H1 (cell line): ENCODE data around the gene STAT4. TPM values are rescaled to one million over a fixed set of nuclear protein-coding genes. Genes with fewer than 3 reads are reported as not detected.

Experiments
- CTCF ChIA-PET: fragments of 300-600 bp; sonication (Branson Sonifier 250); formaldehyde crosslinking; loops from one replicate; lab custom pipeline; 2021; ENCODE audit not compliant: partially characterized antibody; lab: Charles Lee
- POLR2A ChIA-PET: fragments of 300-600 bp; sonication (Branson Sonifier 250); formaldehyde crosslinking; loops from one replicate; lab custom pipeline; 2021; ENCODE audit warnings: inconsistent platforms; ENCODE audit not compliant: partially characterized antibody; lab: Charles Lee
- DNase-seq, 2 experiments: peaks; one replicate each; pipeline versions ENCODE4 v3.0.0 to v3.0.0-alpha.2; 2010 to 2022; ENCODE audit warnings: low spot score in 2 of 2, low read depth in 1 of 2, mixed read lengths in 1 of 2
- FAIRE-seq: peaks from 2 replicates; lab custom pipeline; 2011; peaks lifted over from hg19 to GRCh38; lab: Jason Lieb, UNC
- H2AFZ ChIP-seq: 2 replicates; pipeline ENCODE4 v1.8.1; 2012; ENCODE audit warnings: low read length, inconsistent platforms
- H2AK5ac ChIP-seq: 2 replicates; pipeline ENCODE4 v1.6.1; 2013; ENCODE audit warnings: low read depth, low read length
- H2BK120ac ChIP-seq: replicated peaks from 2 replicates; pipeline ENCODE3; 2013; ENCODE audit warnings: low read depth, low read length, inconsistent platforms
- H2BK12ac ChIP-seq: 2 replicates; pipeline ENCODE4 v1.6.1; 2013; ENCODE audit warnings: low read depth, low read length
- H2BK15ac ChIP-seq: 2 replicates; pipeline ENCODE4 v1.6.1; 2013; ENCODE audit warnings: low read length
- H2BK20ac ChIP-seq: 2 replicates; pipeline ENCODE4 v1.6.1; 2013; ENCODE audit warnings: low read length
- H2BK5ac ChIP-seq: 2 replicates; pipeline ENCODE4 v1.6.1; 2013; ENCODE audit warnings: low read depth, low read length
- H3K14ac ChIP-seq: 2 replicates; pipeline ENCODE4 v1.6.1; 2013; ENCODE audit warnings: inconsistent platforms; ENCODE audit not compliant: insufficient read length
- H3K18ac ChIP-seq: 2 replicates; pipeline ENCODE4 v1.6.1; 2013; ENCODE audit warnings: low read length; ENCODE audit errors: extremely low read depth
- H3K23ac ChIP-seq: 2 replicates; pipeline ENCODE4 v1.6.1; 2013; ENCODE audit warnings: inconsistent platforms; ENCODE audit not compliant: insufficient read length
- H3K23me2 ChIP-seq: 2 replicates; pipeline ENCODE4 v1.6.1; 2013; ENCODE audit warnings: low read depth, low read length
- H3K27ac ChIP-seq: 2 replicates; pipeline ENCODE4 v1.6.1; 2011; ENCODE audit warnings: low read depth, low read length, inconsistent platforms
- H3K27me3 ChIP-seq, 4 experiments: replicated peaks in 1 of 4; 1 replicate in 1 of 4; 2 replicates in 3 of 4; pipeline versions ENCODE4 v1.6.1 to v1.8.1; 2011 to 2013; ENCODE audit warnings: low read length in 3 of 4, mild to moderate bottlenecking in 3 of 4, inconsistent platforms in 2 of 4, mixed read lengths in 2 of 4, moderate library complexity in 1 of 4; ENCODE audit not compliant: control insufficient read depth in 3 of 4, insufficient read depth in 3 of 4; ENCODE audit errors: extremely low read depth in 1 of 4
- H3K36me3 ChIP-seq, 4 experiments: 2 replicates each; pipeline versions ENCODE4 v1.6.1 to v1.8.1; 2011 to 2013; ENCODE audit warnings: mild to moderate bottlenecking in 4 of 4, low read length in 3 of 4, moderate library complexity in 2 of 4, control low read depth in 1 of 4, inconsistent platforms in 1 of 4; ENCODE audit not compliant: insufficient read depth in 4 of 4, control insufficient read depth in 2 of 4
- H3K4ac ChIP-seq: replicated peaks from 2 replicates; pipeline ENCODE3; 2013; ENCODE audit warnings: low read length, low read depth, mixed read lengths, inconsistent platforms; ENCODE audit not compliant: insufficient read length
- H3K4me1 ChIP-seq, 4 experiments: replicated peaks in 1 of 4; 1 replicate in 1 of 4; 2 replicates in 3 of 4; pipeline versions ENCODE4 v1.6.1 to v1.8.1; 2011 to 2013; ENCODE audit warnings: low read length in 3 of 4, inconsistent platforms in 2 of 4, mixed read lengths in 1 of 4; ENCODE audit not compliant: insufficient read depth in 4 of 4, control insufficient read depth in 3 of 4
- H3K4me2 ChIP-seq, 2 experiments: 2 replicates each; pipeline versions ENCODE4 v1.6.1 to v1.8.1; 2011 to 2013; ENCODE audit warnings: low read depth in 2 of 2, low read length in 2 of 2, control low read depth in 1 of 2, inconsistent platforms in 1 of 2, mild to moderate bottlenecking in 1 of 2; ENCODE audit not compliant: insufficient read depth in 1 of 2
- H3K4me3 ChIP-seq, 4 experiments: fragments of 200-600, 300-600 bp in 1 of 4; sonication (generic), shearing (Covaris generic), sonication (Bioruptor Twin) in 1 of 4; 2 replicates each; pipeline versions ENCODE4 v1.5.1 to v1.8.1; 2011 to 2016; ENCODE audit warnings: low read length in 4 of 4, low read depth in 3 of 4, control low read depth in 2 of 4, inconsistent platforms in 2 of 4, mild to moderate bottlenecking in 2 of 4, mixed read lengths in 1 of 4, moderate library complexity in 1 of 4; ENCODE audit not compliant: insufficient read depth in 2 of 4; ENCODE audit errors: extremely low read depth in 1 of 4
- H3K56ac ChIP-seq: replicated peaks from 2 replicates; pipeline ENCODE3; 2013; ENCODE audit warnings: low read depth, mild to moderate bottlenecking, mixed read lengths, low read length, inconsistent platforms; ENCODE audit not compliant: insufficient read length
- H3K79me1 ChIP-seq: 2 replicates; pipeline ENCODE4 v1.6.1; 2013; ENCODE audit warnings: low read depth, low read length, control low read depth
- H3K79me2 ChIP-seq, 2 experiments: 2 replicates each; pipeline versions ENCODE4 v1.6.1 to v1.8.1; 2012 to 2013; ENCODE audit warnings: low read length in 2 of 2, mild to moderate bottlenecking in 2 of 2, inconsistent platforms in 1 of 2; ENCODE audit not compliant: insufficient read depth in 2 of 2, control insufficient read depth in 1 of 2
- H3K9ac ChIP-seq, 4 experiments: replicated peaks in 1 of 4; 1 replicate in 1 of 4; 2 replicates in 3 of 4; pipeline versions ENCODE4 v1.6.1 to v1.8.1; 2011 to 2013; ENCODE audit warnings: low read depth in 3 of 4, low read length in 3 of 4, control low read depth in 2 of 4, mild to moderate bottlenecking in 2 of 4, moderate library complexity in 2 of 4, inconsistent platforms in 1 of 4; ENCODE audit errors: extremely low read depth in 1 of 4
- H3K9me3 ChIP-seq, 2 experiments: 2 replicates each; pipeline versions ENCODE4 v1.6.1 to v1.8.1; 2012 to 2013; ENCODE audit warnings: mild to moderate bottlenecking in 2 of 2, moderate library complexity in 2 of 2, control low read depth in 1 of 2, inconsistent platforms in 1 of 2, low read depth in 1 of 2, low read length in 1 of 2, mixed read lengths in 1 of 2; ENCODE audit not compliant: insufficient read depth in 2 of 2
- H4K20me1 ChIP-seq, 2 experiments: replicated peaks in 1 of 2; 2 replicates each; pipeline versions ENCODE3 to v1.8.1; 2011 to 2013; ENCODE audit warnings: inconsistent platforms in 2 of 2, low read length in 2 of 2, mild to moderate bottlenecking in 1 of 2; ENCODE audit not compliant: insufficient read depth in 2 of 2, control insufficient read depth in 1 of 2
- H4K5ac ChIP-seq: 2 replicates; pipeline ENCODE4 v1.6.1; 2013; ENCODE audit warnings: low read length, low read depth, mixed read lengths, inconsistent platforms; ENCODE audit not compliant: insufficient read length
- H4K8ac ChIP-seq: 2 replicates; pipeline ENCODE4 v1.8.0; 2013; ENCODE audit warnings: mild to moderate bottlenecking, moderate library complexity, low read length, inconsistent platforms; ENCODE audit not compliant: insufficient read depth; ENCODE audit errors: extremely low read depth
- H4K91ac ChIP-seq: replicated peaks from 2 replicates; pipeline ENCODE3; 2013; ENCODE audit warnings: low read length, mixed read lengths, inconsistent platforms; ENCODE audit not compliant: insufficient read length
- BACH1 ChIP-seq: IDR thresholded peaks from 2 replicates; pipeline ENCODE4 v1.6.1; 2012; ENCODE audit warnings: low read length, improper control_type of control experiment
- CBX8 ChIP-seq: fragments of 300-800, 300-1000 bp; sonication (generic); IDR thresholded peaks from 2 replicates; pipeline ENCODE4 v1.7.1; 2016; ENCODE audit warnings: low read depth, low read length, borderline replicate concordance
- CHD1 ChIP-seq: IDR thresholded peaks from 2 replicates; pipeline ENCODE4 v1.6.1; 2012; ENCODE audit warnings: low read depth, low read length, improper control_type of control experiment
- EP300 ChIP-seq, 2 experiments: IDR thresholded peaks; 1 replicate in 1 of 2; 2 replicates in 1 of 2; pipeline ENCODE4 v1.6.1; 2011 to 2012; ENCODE audit warnings: low read depth in 2 of 2, low read length in 2 of 2, mild to moderate bottlenecking in 2 of 2, borderline replicate concordance in 1 of 2, inconsistent platforms in 1 of 2, moderate library complexity in 1 of 2
- GABPA ChIP-seq: IDR thresholded peaks from 2 replicates; pipeline ENCODE4 v1.6.1; 2011; ENCODE audit warnings: mild to moderate bottlenecking, low read length, moderate library complexity, borderline replicate concordance; ENCODE audit not compliant: insufficient read depth
- JUN ChIP-seq: IDR thresholded peaks from 2 replicates; pipeline ENCODE4 v1.6.1; 2011; ENCODE audit warnings: low read depth, mild to moderate bottlenecking, improper control_type of control experiment, low read length
- KDM4A ChIP-seq: IDR thresholded peaks from one replicate; pipeline ENCODE4 v1.7.1; 2012; ENCODE audit warnings: low read depth, mild to moderate bottlenecking, moderate library complexity, low read length, inconsistent platforms; ENCODE audit not compliant: severe bottlenecking
- PHF8 ChIP-seq: fragments of 200-600 bp; sonication (generic); conservative IDR thresholded peaks from 2 replicates; pipeline ENCODE4 v1.7.1; 2012; ENCODE audit warnings: low read depth, mild to moderate bottlenecking, inconsistent platforms, low read length, moderate library complexity
- SP1 ChIP-seq: IDR thresholded peaks from 2 replicates; pipeline ENCODE4 v1.6.1; 2011; ENCODE audit warnings: low read depth, low read length
- SP4 ChIP-seq: IDR thresholded peaks from 2 replicates; pipeline ENCODE4 v1.6.1; 2012; ENCODE audit warnings: low read length, inconsistent platforms
- TAF1 ChIP-seq: IDR thresholded peaks from 2 replicates; pipeline ENCODE4 v1.6.1; 2011; ENCODE audit warnings: mild to moderate bottlenecking, low read depth, low read length
- WGBS, 2 experiments: shearing (Covaris generic) in 1 of 2; methylation state at CpG; one replicate each; pipeline versions ENCODE4 v1.1.6 to v1.1.7; 2013 to 2015; ENCODE audit warnings: low lambda C conversion rate in 2 of 2, mixed read lengths in 2 of 2, inconsistent platforms in 1 of 2, low coverage in 1 of 2, missing lambda C conversion rate in 1 of 2; ENCODE audit not compliant: insufficient replicate concordance in 2 of 2, insufficient coverage in 1 of 2, insufficient read length in 1 of 2; ENCODE audit errors: extremely low coverage in 1 of 2, missing lambda C conversion rate in 1 of 2; 5-methylcytosine and 5-hydroxymethylcytosine counted together
- polyA plus RNA-seq, 7 experiments: library from polyadenylated mRNA; depleted of rRNA in 3 of 7; stranded (reverse) in 5 of 7; unstranded in 2 of 7; fragments of >200 nt in 5 of 7; fragments of 200-250 nt in 2 of 7; gene quantifications; 1 replicate in 5 of 7; 2 replicates in 1 of 7; 4 replicates in 1 of 7; pipeline versions ENCODE4 v1.2.1 to v1.2.3, GENCODE V29; 2011 to 2013; ENCODE audit warnings: missing spikeins in 2 of 7, mixed read lengths in 2 of 7
- total RNA-seq: library from RNA; stranded (reverse); fragmentation: NEBNext Ultra II Directional; extraction: Animal tissue kit (Norgen Biotek cat#: 25700); gene quantifications from 2 replicates; pipeline ENCODE4 v1.2.1, GENCODE V29; 2021
- TF ChIP-seq, protein P1 (sequence below): IDR thresholded peaks from 2 replicates; pipeline ENCODE4 v1.6.1; 2011; ENCODE audit warnings: low read length, improper control_type of control experiment

Gene STAT4
- total and polyA plus RNA-seq, 2 of the 8 experiments (the other 6 are each of a cell fraction or from before 2014, with no cell fraction given): 0.36 to 0.63 TPM

DNA sequence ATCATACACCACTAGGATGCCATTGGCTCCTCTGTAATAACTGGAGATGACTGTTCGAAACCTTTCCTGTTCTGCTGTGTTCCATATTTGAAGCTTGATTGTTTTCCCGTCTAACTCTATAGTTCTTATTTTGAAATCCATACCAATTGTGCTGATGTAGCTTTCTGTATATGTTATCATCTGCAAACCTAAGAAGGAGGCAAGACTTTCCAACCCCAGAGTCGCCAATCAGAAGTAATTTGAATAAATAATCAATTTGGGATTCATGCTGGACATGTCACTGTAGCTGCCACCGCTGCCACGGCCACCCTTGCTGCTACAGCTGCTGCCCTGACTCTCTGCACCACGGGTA is 157.5 kb downstream of the STAT4 start:
- Histone ChIP-seq H3K23ac (no peak overlapping the region), H4K8ac (no peak overlapping the region), H3K56ac (no peak overlapping the region), H3K4me3 (no peak overlapping the region), H2BK12ac (no peak overlapping the region), H2BK120ac (no peak overlapping the region), H3K36me3 (peaks cover 10 to 68% (median 49%) of the 10 kb centered on the region in 4 experiments), H3K14ac (no peak overlapping the region), H4K5ac (no peak overlapping the region), H3K27ac (no peak overlapping the region), H3K79me1 (no peaks in the 10 kb centered on the region), H2BK5ac (no peak overlapping the region), H2AK5ac (no peak overlapping the region), H3K23me2 (no peaks in the 10 kb centered on the region), H3K4ac (no peak overlapping the region), H2BK20ac (no peak overlapping the region), H3K27me3 (no peaks in the 10 kb centered on the region), H3K4me1 (no peaks in the 10 kb centered on the region), H2BK15ac (no peak overlapping the region), H3K79me2 (no peaks in the 10 kb centered on the region), H3K9me3 (no peaks in the 10 kb centered on the region), H2AFZ (no peak overlapping the region), H3K18ac (no peak overlapping the region), H3K4me2 (no peak overlapping the region), H4K20me1 (peaks cover 0 to 2% of the 10 kb centered on the region in 2 experiments), H4K91ac (no peak overlapping the region), H3K9ac (no peak overlapping the region)
- ChIA-PET CTCF (interaction anchor here (0.7 to 1.5 kb wide), 3 partner anchors 20 to 46 kb away, joined by 3 to 4 read pairs (median 3); no protein-coding TSS in a partner anchor), POLR2A (no interaction called here)
- WGBS, 2 experiments: 88% methylated on average over 6 of the region's 6 CpGs; no CpG with 5 or more reads in 1 of the 2 experiments
- FAIRE-seq (no peak), DNase-seq (no peak)
- TF ChIP-seq JUN: no peak
- TF ChIP-seq CBX8: no peak
- TF ChIP-seq CHD1: no peak
- TF ChIP-seq KDM4A: no peak
- no peak for TF ChIP-seq GABPA
- no peak for TF ChIP-seq EP300 (IDR thresholded peaks at IDR 0.05; ENCODE audit: borderline replicate concordance in 1 of 2, low read depth in 2 of 2, low read length in 2 of 2)
- no peak for TF ChIP-seq BACH1
- TF ChIP-seq SP1: no peak
- TF ChIP-seq TAF1: no peak
- no peak for TF ChIP-seq PHF8
- TF ChIP-seq, protein P1, sequence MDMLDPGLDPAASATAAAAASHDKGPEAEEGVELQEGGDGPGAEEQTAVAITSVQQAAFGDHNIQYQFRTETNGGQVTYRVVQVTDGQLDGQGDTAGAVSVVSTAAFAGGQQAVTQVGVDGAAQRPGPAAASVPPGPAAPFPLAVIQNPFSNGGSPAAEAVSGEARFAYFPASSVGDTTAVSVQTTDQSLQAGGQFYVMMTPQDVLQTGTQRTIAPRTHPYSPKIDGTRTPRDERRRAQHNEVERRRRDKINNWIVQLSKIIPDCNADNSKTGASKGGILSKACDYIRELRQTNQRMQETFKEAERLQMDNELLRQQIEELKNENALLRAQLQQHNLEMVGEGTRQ: no peak
- no peak for TF ChIP-seq SP4
